GM18858 (cell line): Measurements from ENCODE around the gene TDRD5.

Experiments used
- ATAC-seq: cut with Tn5 transposase; IDR thresholded peaks from one replicate; pipeline ENCODE4 v1.9.1; 2021; ENCODE audit not compliant: unreplicated experiment

The TDRD5 gene

GRCh38 chr1:179731643-179732042, 140.0 kb downstream of the TDRD5 start:
- ATAC-seq: no peak
